Hematopoietic multipotent progenitor cell treated with erythropoietin and hydrocortisone succinate and interleukin-3 and kit ligand, for 6 days (in vitro differentiated cells): ENCODE data around the gene AHDC1.
"Not testable (repeated sequence)": the region's sequence is repeated elsewhere in the genome, so short reads cannot be mapped to it uniquely, and the experiment has no call there.

Experiments
- DNase-seq: peaks from one replicate; pipeline ENCODE4 v3.0.0-alpha.2; 2015

Gene AHDC1

GRCh38 chr1:27548858-27549719 lies 54.9 kb downstream of the AHDC1 start:
- no peak for DNase-seq

GRCh38 chr1:27548136-27548853 lies 55.6 kb downstream of the AHDC1 start:
- no peak for DNase-seq

GRCh38 chr1:27547220-27548116 lies 56.5 kb downstream of the AHDC1 start:
- DNase-seq: no peak

- no peak for DNase-seq
These were observed 58.1 kb downstream of the AHDC1 start for GRCh38 chr1:27545876-27546275.

- DNase-seq: no peak
These were observed 58.7 kb downstream of the AHDC1 start for GRCh38 chr1:27545271-27545670.

GRCh38 chr1:27544834-27545233 lies 59.1 kb downstream of the AHDC1 start:
- DNase-seq: no peak

- peak; percentile 66 for DNase-seq
These were observed 60.7 kb downstream of the AHDC1 start for GRCh38 chr1:27543284-27543683.

GRCh38 chr1:27542463-27543273 lies 61.3 kb downstream of the AHDC1 start:
- peak; percentile 98 for DNase-seq

- no peak for DNase-seq
These were observed 63.8 kb downstream of the AHDC1 start for GRCh38 chr1:27539901-27540861.

GRCh38 chr1:27538793-27539192 lies 65.2 kb downstream of the AHDC1 start:
- DNase-seq: no peak

- DNase-seq: not testable (repeated sequence)
These were observed 65.7 kb downstream of the AHDC1 start for GRCh38 chr1:27538305-27538676.

- no peak for DNase-seq
These were observed 67.2 kb downstream of the AHDC1 start for GRCh38 chr1:27536767-27537166.

- DNase-seq: no peak
These were observed 67.8 kb downstream of the AHDC1 start for GRCh38 chr1:27536010-27536757.

GRCh38 chr1:27535386-27535785 lies 68.6 kb downstream of the AHDC1 start:
- DNase-seq: no peak

GRCh38 chr1:27531959-27532685 lies 71.8 kb downstream of the AHDC1 start:
- DNase-seq: no peak

- no peak for DNase-seq
These were observed 73.8 kb downstream of the AHDC1 start for GRCh38 chr1:27530192-27530591.

GRCh38 chr1:27529704-27530018 lies 74.3 kb downstream of the AHDC1 start:
- no peak for DNase-seq

- peak; percentile 33 for DNase-seq
These were observed 74.9 kb downstream of the AHDC1 start for GRCh38 chr1:27528818-27529703.
